GM12878 (cell line): ENCODE measurements around the gene MLIP. TPM values are rescaled to one million over a fixed set of nuclear protein-coding genes. Genes with fewer than 3 reads are reported as not detected.

ENCODE experiments used
- ATAC-seq: fragments of 200-7000 bp; cut with Tn5 transposase; 3 replicates; pipeline ENCODE4 v1.9.1; 2020; ENCODE audit warnings: mild to moderate bottlenecking, moderate library complexity
- BruUV-seq: library from RNA; stranded (reverse); fragments of 400-500 nt; replicated peaks from 2 replicates; lab custom pipeline; 2021; lab: Mats Ljungman, UMichigan
- CTCF ChIA-PET: fragments of 300-600 bp; sonication (Branson Sonifier 250); formaldehyde crosslinking; extraction: SDS; loops from one replicate; lab custom pipeline; 2021; ENCODE audit warnings: inconsistent platforms; lab: Yijun Ruan, JAX
- POLR2A ChIA-PET: fragments of 350-600 bp; formaldehyde crosslinking; extraction: SDS; loops from one replicate; lab custom pipeline; 2021; ENCODE audit warnings: inconsistent platforms; lab: Charles Lee
- RAD21 ChIA-PET: fragments of 300-600 bp; sonication (Branson Sonifier 250); formaldehyde crosslinking; loops from one replicate; lab custom pipeline; 2023; ENCODE audit warnings: antibody characterized with exemption; ENCODE audit not compliant: unreplicated experiment; lab: Charles Lee
- SMC1A ChIA-PET: fragments of 300-600 bp; sonication (Branson Sonifier 250); formaldehyde crosslinking; loops from one replicate; lab custom pipeline; 2023; ENCODE audit not compliant: unreplicated experiment, uncharacterized antibody; lab: Charles Lee
- DNase-seq: peaks from one replicate; pipeline ENCODE4 v3.0.0-alpha.2; 2011; ENCODE audit warnings: low read depth, low spot score
- FAIRE-seq: peaks from 3 replicates; lab custom pipeline; 2011; peaks lifted over from hg19 to GRCh38; lab: Jason Lieb, UNC
- H2AFZ ChIP-seq: 2 replicates; pipeline ENCODE4 v1.6.0; 2011; ENCODE audit warnings: low read depth, low read length, control low read depth; ENCODE audit not compliant: control insufficient read depth
- H3K27ac ChIP-seq: 2 replicates; pipeline ENCODE4 v1.5.1; 2011; ENCODE audit warnings: control low read depth; ENCODE audit not compliant: control insufficient read depth, insufficient read depth
- H3K27me3 ChIP-seq, 2 experiments: replicated peaks in 1 of 2; 2 replicates each; pipeline versions ENCODE4 v1.6.0 to v1.6.1; 2011; ENCODE audit warnings: low read length in 1 of 2; ENCODE audit not compliant: control insufficient read depth in 2 of 2, insufficient read depth in 2 of 2
- H3K36me3 ChIP-seq, 2 experiments: 2 replicates each; pipeline ENCODE4 v1.5.1; 2011; ENCODE audit warnings: low read length in 1 of 2; ENCODE audit not compliant: control insufficient read depth in 2 of 2, insufficient read depth in 2 of 2
- H3K4me1 ChIP-seq: 2 replicates; pipeline ENCODE4 v1.6.1; 2011; ENCODE audit warnings: mild to moderate bottlenecking, low read length, moderate library complexity, mixed read lengths; ENCODE audit not compliant: control insufficient read depth, insufficient read depth
- H3K4me2 ChIP-seq: 2 replicates; pipeline ENCODE4 v1.6.0; 2011; ENCODE audit warnings: control low read depth; ENCODE audit not compliant: control insufficient read depth, insufficient read depth
- H3K4me3 ChIP-seq: fragments of 200-600 bp; sonication (generic); 2 replicates; pipeline ENCODE4 v1.5.1; 2016
- H3K79me2 ChIP-seq: 2 replicates; pipeline ENCODE4 v1.6.0; 2011; ENCODE audit warnings: low read length; ENCODE audit not compliant: control insufficient read depth, insufficient read depth
- H3K9ac ChIP-seq: 2 replicates; pipeline ENCODE4 v1.8.0; 2011; ENCODE audit warnings: low read length, control low read depth, mixed read lengths; ENCODE audit not compliant: control insufficient read depth, insufficient read depth
- H3K9me3 ChIP-seq: replicated peaks from 3 replicates; pipeline ENCODE4 v1.5.1; 2011; ENCODE audit warnings: mild to moderate bottlenecking, low read length; ENCODE audit not compliant: control insufficient read depth, insufficient read depth
- H4K20me1 ChIP-seq: 2 replicates; pipeline ENCODE4 v1.6.0; 2011; ENCODE audit not compliant: control insufficient read depth, insufficient read depth
- CUX1 ChIP-seq: IDR thresholded peaks from 2 replicates; pipeline ENCODE4 v1.6.1; 2012; ENCODE audit warnings: improper control_type of control experiment, low read depth, low read length; ENCODE audit not compliant: insufficient replicate concordance
- JUND ChIP-seq: IDR thresholded peaks from 2 replicates; pipeline ENCODE4 v1.6.1; 2012; ENCODE audit warnings: low read depth, mild to moderate bottlenecking, low read length, improper control_type of control experiment, moderate library complexity
- POLR2AphosphoS5 ChIP-seq: IDR thresholded peaks from 2 replicates; pipeline ENCODE4 v1.6.1; 2011; ENCODE audit warnings: mild to moderate bottlenecking, low read length, inconsistent platforms
- RFX5 ChIP-seq: IDR thresholded peaks from 2 replicates; pipeline ENCODE4 v1.6.1; 2011; ENCODE audit warnings: low read depth, low read length, improper control_type of control experiment
- SREBF1 ChIP-seq: IDR thresholded peaks from 2 replicates; pipeline ENCODE4 v1.6.1; 2012; ENCODE audit warnings: mild to moderate bottlenecking, low read length
- WGBS: methylation state at CpG from one replicate; pipeline ENCODE4 v1.1.6; 2016; ENCODE audit warnings: low lambda C conversion rate; ENCODE audit not compliant: insufficient replicate concordance, insufficient coverage; ENCODE audit errors: missing lambda C conversion rate; 5-methylcytosine and 5-hydroxymethylcytosine counted together
- in situ Hi-C: fragments of 300-500 bp; cut with MboI; formaldehyde crosslinking; loops from 9 replicates; pipeline ENCODE4 v1.14.3; 2018; ENCODE audit warnings: mixed read lengths
- intact Hi-C: fragments of 100-400 bp; cut with micrococcal nuclease; formaldehyde crosslinking; loops from one replicate; pipeline ENCODE4 v1.14.2; 2022; ENCODE audit not compliant: unreplicated experiment
- polyA plus RNA-seq, 11 experiments: library from polyadenylated mRNA; depleted of rRNA in 4 of 11; unstranded in 6 of 11; stranded (reverse) in 5 of 11; fragments of >200 nt; fragmentation: Nextera tagmentation in 4 of 11; fragmentation: Illumina TruSeq in 1 of 11; extraction: Ambion mirVana in 4 of 11; extraction: Trizol in 1 of 11; gene quantifications; 1 replicate in 1 of 11; 2 replicates in 10 of 11; pipeline versions ENCODE4 v1.2.1 to v1.2.3, GENCODE V29; 2011 to 2016; ENCODE audit warnings: inconsistent platforms in 2 of 11, missing spikeins in 2 of 11, low read depth in 1 of 11
- total RNA-seq, 4 experiments: library from RNA; depleted of rRNA in 3 of 4; stranded (reverse); fragments of >200 nt in 3 of 4; fragmentation: Illumina TruSeq in 1 of 4; extraction: Trizol in 1 of 4; gene quantifications; 2 replicates each; pipeline versions ENCODE4 v1.2.1 to v1.2.3, GENCODE V29; 2013 to 2021

Gene MLIP
- total and polyA plus RNA-seq, 10 of the 15 experiments (the other 5 are each of a cell fraction or from before 2014, with no cell fraction given) = not detected

- Histone ChIP-seq H3K27me3 (no peaks in the 10 kb centered on the region; a peak in 1 of 4 replicates), H2AFZ (no peak overlapping the region), H3K4me3 (no peak overlapping the region), H3K4me1 (no peaks in the 10 kb centered on the region), H3K9me3 (no peaks in the 10 kb centered on the region), H3K27ac (no peak overlapping the region), H3K79me2 (no peaks in the 10 kb centered on the region), H4K20me1 (no peaks in the 10 kb centered on the region), H3K4me2 (no peak overlapping the region), H3K36me3 (no peaks in the 10 kb centered on the region), H3K9ac (no peak overlapping the region)
- BruUV-seq = no TSS peak
- no peak for FAIRE-seq
- SMC1A ChIA-PET = no interaction called here
- POLR2A ChIA-PET = no interaction called here
- 0% methylated on average over 1 of the region's 1 CpG for WGBS
- in situ Hi-C loops = no loop called here
- intact Hi-C loops = no loop called here
- ATAC-seq = no peak
- TF ChIP-seq POLR2AphosphoS5 (no peak), CUX1 (no peak), RFX5 (no peak), SREBF1 (no peak), JUND (no peak)
- DNase-seq = no peak
- CTCF ChIA-PET = no interaction called here
- RAD21 ChIA-PET = no interaction called here
Observed at GRCh38 chr6:54238396-54238795, 127.2 kb downstream of the MLIP start.
